Neural cell (in vitro differentiated cells): ENCODE results near the gene CNTNAP2. TPM values are rescaled to one million over a fixed set of nuclear protein-coding genes. Genes with fewer than 3 reads are reported as not detected.

Source experiments
- H2AFZ ChIP-seq: fragments of 200-600, 300-800 bp; sonication (generic), shearing (Covaris generic); 2 replicates; pipeline ENCODE4 v1.6.0; 2014; ENCODE audit warnings: low read depth, mild to moderate bottlenecking, antibody characterized with exemption, low read length, moderate library complexity
- H3F3A ChIP-seq: fragments of 200-600 bp; shearing (Covaris generic); 2 replicates; pipeline ENCODE4 v1.6.1; 2016; ENCODE audit warnings: mild to moderate bottlenecking, moderate library complexity, mixed read lengths, antibody characterized with exemption, low read length; ENCODE audit not compliant: insufficient read depth, poor library complexity, severe bottlenecking
- H3K27ac ChIP-seq: fragments of 200-600, 300-800 bp; sonication (generic), shearing (Covaris generic); 2 replicates; pipeline ENCODE4 v1.5.1; 2014; ENCODE audit warnings: mild to moderate bottlenecking, low read length, moderate library complexity
- H3K27me3 ChIP-seq: fragments of 300-800, 200-600 bp; sonication (generic), shearing (Covaris generic); 2 replicates; pipeline ENCODE4 v1.6.0; 2014; ENCODE audit warnings: mild to moderate bottlenecking, low read depth, low read length, moderate library complexity; ENCODE audit not compliant: insufficient read depth
- H3K36me3 ChIP-seq: fragments of 300-800, 200-600 bp; sonication (generic), shearing (Covaris generic); 2 replicates; pipeline ENCODE4 v1.5.1; 2014; ENCODE audit warnings: mild to moderate bottlenecking, antibody characterized with exemption, low read length, moderate library complexity; ENCODE audit not compliant: insufficient read depth
- H3K4me2 ChIP-seq: fragments of 300-800, 200-600 bp; sonication (generic), shearing (Covaris generic); 2 replicates; pipeline ENCODE4 v1.6.0; 2014; ENCODE audit warnings: mild to moderate bottlenecking, low read length
- H3K4me3 ChIP-seq: fragments of 300-800, 200-600 bp; sonication (generic), shearing (Covaris generic); 2 replicates; pipeline ENCODE4 v1.5.1; 2014; ENCODE audit warnings: mild to moderate bottlenecking, low read length, moderate library complexity
- H3K79me2 ChIP-seq: fragments of 200-600 bp; shearing (Covaris generic); replicated peaks from 2 replicates; pipeline ENCODE4 v1.6.0; 2014; ENCODE audit warnings: mild to moderate bottlenecking, low read length, moderate library complexity; ENCODE audit not compliant: insufficient read depth
- H3K9ac ChIP-seq: fragments of 300-800, 200-600 bp; sonication (generic), shearing (Covaris generic); 2 replicates; pipeline ENCODE4 v1.6.1; 2016; ENCODE audit warnings: mild to moderate bottlenecking, low read length, mixed read lengths
- H3K9me2 ChIP-seq: fragments of 200-600 bp; shearing (Covaris generic); 2 replicates; pipeline ENCODE4 v1.6.1; 2016; ENCODE audit warnings: mild to moderate bottlenecking, low read length, mixed read lengths; ENCODE audit not compliant: insufficient read depth
- H3K9me3 ChIP-seq: fragments of 200-600, 300-800 bp; sonication (generic), shearing (Covaris generic); 2 replicates; pipeline ENCODE4 v1.6.1; 2016; ENCODE audit warnings: mild to moderate bottlenecking, mixed run types, low read length, moderate library complexity, mixed read lengths
- H4K20me1 ChIP-seq: fragments of 200-600 bp; shearing (Covaris generic); 2 replicates; pipeline ENCODE4 v1.6.1; 2016; ENCODE audit warnings: mild to moderate bottlenecking, mixed run types; ENCODE audit not compliant: insufficient read depth
- EP300 ChIP-seq: fragments of 450-650 bp; conservative IDR thresholded peaks from 2 replicates; pipeline ENCODE4 v1.6.1; 2014; ENCODE audit warnings: antibody characterized with exemption, mild to moderate bottlenecking, moderate library complexity; ENCODE audit not compliant: poor library complexity, severe bottlenecking
- EZH2 ChIP-seq: fragments of 200-600, 300-800 bp; shearing (Covaris generic), sonication (generic); IDR thresholded peaks from 2 replicates; pipeline ENCODE4 v1.6.1; 2014; ENCODE audit warnings: antibody characterized with exemption, low read length, borderline replicate concordance, mild to moderate bottlenecking; ENCODE audit not compliant: insufficient read depth, poor library complexity, severe bottlenecking
- MXI1 ChIP-seq: fragments of 450-650 bp; conservative IDR thresholded peaks from 2 replicates; pipeline ENCODE4 v1.6.1; 2014; ENCODE audit warnings: antibody characterized with exemption, mild to moderate bottlenecking; ENCODE audit not compliant: poor library complexity, severe bottlenecking
- POLR2AphosphoS5 ChIP-seq: IDR thresholded peaks from 2 replicates; pipeline ENCODE4 v1.6.1; 2012
- RAD21 ChIP-seq: fragments of 450-650 bp; conservative IDR thresholded peaks from 2 replicates; pipeline ENCODE4 v1.6.1; 2014; ENCODE audit warnings: antibody characterized with exemption, mild to moderate bottlenecking, moderate library complexity
- SMC3 ChIP-seq: fragments of 450-650 bp; conservative IDR thresholded peaks from 2 replicates; pipeline ENCODE4 v1.6.1; 2014; ENCODE audit warnings: antibody characterized with exemption, mild to moderate bottlenecking, moderate library complexity; ENCODE audit not compliant: poor library complexity
- TAF1 ChIP-seq: IDR thresholded peaks from 2 replicates; pipeline ENCODE4 v1.6.1; 2012; ENCODE audit warnings: low read depth
- polyA plus RNA-seq: library from polyadenylated mRNA; depleted of rRNA; stranded (reverse); fragments of >200 nt; gene quantifications from 2 replicates; pipeline ENCODE4 v1.2.3, GENCODE V29; 2014
- TF ChIP-seq, protein P1 (sequence below): fragments of 450-650 bp; IDR thresholded peaks from 2 replicates; pipeline ENCODE4 v1.5.1; 2014; ENCODE audit warnings: antibody characterized with exemption, mild to moderate bottlenecking, moderate library complexity; ENCODE audit not compliant: poor library complexity, severe bottlenecking
- TF ChIP-seq, protein P2 (sequence below): IDR thresholded peaks from 2 replicates; pipeline ENCODE4 v1.6.1; 2012; ENCODE audit warnings: borderline replicate concordance

CNTNAP2 gene
- polyA plus RNA-seq, 1 donor from 2014 or later, result 276 TPM

- Histone ChIP-seq H3K4me2 (no peak overlapping the region), H3F3A (no peaks in the 10 kb centered on the region), H3K9me2 (no peaks in the 10 kb centered on the region), H3K36me3 (no peaks in the 10 kb centered on the region), H3K4me3 (no peak overlapping the region), H3K27me3 (no peaks in the 10 kb centered on the region), H4K20me1 (no peaks in the 10 kb centered on the region), H2AFZ (no peak overlapping the region), H3K27ac (no peak overlapping the region), H3K79me2 (no peaks in the 10 kb centered on the region), H3K9ac (no peak overlapping the region), H3K9me3 (no peaks in the 10 kb centered on the region)
- TF ChIP-seq, protein P1, sequence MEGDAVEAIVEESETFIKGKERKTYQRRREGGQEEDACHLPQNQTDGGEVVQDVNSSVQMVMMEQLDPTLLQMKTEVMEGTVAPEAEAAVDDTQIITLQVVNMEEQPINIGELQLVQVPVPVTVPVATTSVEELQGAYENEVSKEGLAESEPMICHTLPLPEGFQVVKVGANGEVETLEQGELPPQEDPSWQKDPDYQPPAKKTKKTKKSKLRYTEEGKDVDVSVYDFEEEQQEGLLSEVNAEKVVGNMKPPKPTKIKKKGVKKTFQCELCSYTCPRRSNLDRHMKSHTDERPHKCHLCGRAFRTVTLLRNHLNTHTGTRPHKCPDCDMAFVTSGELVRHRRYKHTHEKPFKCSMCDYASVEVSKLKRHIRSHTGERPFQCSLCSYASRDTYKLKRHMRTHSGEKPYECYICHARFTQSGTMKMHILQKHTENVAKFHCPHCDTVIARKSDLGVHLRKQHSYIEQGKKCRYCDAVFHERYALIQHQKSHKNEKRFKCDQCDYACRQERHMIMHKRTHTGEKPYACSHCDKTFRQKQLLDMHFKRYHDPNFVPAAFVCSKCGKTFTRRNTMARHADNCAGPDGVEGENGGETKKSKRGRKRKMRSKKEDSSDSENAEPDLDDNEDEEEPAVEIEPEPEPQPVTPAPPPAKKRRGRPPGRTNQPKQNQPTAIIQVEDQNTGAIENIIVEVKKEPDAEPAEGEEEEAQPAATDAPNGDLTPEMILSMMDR, result no peak
- TF ChIP-seq MXI1 (no peak), TAF1 (no peak), SMC3 (no peak), RAD21 (no peak), EP300 (no peak), EZH2 (no peak), POLR2AphosphoS5 (no peak)
These were observed 1362.2 kb downstream of the CNTNAP2 start for GRCh38 chr7:147478796-147479195.

DNA sequence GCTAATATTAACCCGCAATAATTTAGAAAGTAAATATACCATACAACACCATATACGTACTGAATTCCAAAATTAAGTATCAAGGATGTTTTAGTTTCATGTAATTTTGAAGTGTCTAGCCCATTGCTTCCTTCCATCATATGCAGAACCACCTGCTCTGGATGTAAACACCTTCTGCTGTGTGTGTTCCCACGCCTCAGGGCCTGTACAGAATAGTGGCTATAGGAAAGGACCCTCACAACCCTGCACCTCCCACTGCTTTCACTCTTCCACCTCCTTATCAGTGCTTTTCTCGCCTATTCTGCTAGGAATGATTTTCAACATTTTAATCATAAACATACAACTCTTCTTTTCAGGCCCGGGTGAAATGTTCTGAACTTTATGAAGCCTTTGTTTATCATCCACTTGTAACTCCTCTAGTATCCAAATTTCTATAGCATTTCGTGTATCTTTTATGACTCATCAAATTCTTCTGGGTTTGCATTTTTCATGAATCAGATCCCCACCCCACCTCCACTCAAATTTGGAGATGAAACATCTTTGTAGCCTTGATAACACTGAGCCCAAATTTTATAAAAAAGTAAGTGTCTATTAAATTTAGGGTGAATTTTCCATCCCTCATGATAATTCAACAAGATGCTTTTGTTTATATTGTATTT lies 1367.2 kb downstream of the CNTNAP2 start:
- TF ChIP-seq POLR2AphosphoS5 (no peak), EP300 (no peak), TAF1 (no peak), SMC3 (no peak), MXI1 (no peak), RAD21 (no peak), EZH2 (no peak)
- TF ChIP-seq, protein P2, sequence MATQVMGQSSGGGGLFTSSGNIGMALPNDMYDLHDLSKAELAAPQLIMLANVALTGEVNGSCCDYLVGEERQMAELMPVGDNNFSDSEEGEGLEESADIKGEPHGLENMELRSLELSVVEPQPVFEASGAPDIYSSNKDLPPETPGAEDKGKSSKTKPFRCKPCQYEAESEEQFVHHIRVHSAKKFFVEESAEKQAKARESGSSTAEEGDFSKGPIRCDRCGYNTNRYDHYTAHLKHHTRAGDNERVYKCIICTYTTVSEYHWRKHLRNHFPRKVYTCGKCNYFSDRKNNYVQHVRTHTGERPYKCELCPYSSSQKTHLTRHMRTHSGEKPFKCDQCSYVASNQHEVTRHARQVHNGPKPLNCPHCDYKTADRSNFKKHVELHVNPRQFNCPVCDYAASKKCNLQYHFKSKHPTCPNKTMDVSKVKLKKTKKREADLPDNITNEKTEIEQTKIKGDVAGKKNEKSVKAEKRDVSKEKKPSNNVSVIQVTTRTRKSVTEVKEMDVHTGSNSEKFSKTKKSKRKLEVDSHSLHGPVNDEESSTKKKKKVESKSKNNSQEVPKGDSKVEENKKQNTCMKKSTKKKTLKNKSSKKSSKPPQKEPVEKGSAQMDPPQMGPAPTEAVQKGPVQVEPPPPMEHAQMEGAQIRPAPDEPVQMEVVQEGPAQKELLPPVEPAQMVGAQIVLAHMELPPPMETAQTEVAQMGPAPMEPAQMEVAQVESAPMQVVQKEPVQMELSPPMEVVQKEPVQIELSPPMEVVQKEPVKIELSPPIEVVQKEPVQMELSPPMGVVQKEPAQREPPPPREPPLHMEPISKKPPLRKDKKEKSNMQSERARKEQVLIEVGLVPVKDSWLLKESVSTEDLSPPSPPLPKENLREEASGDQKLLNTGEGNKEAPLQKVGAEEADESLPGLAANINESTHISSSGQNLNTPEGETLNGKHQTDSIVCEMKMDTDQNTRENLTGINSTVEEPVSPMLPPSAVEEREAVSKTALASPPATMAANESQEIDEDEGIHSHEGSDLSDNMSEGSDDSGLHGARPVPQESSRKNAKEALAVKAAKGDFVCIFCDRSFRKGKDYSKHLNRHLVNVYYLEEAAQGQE, result no peak
- TF ChIP-seq, protein P1, result no peak
- H2AFZ ChIP-seq, result no peak overlapping the region
- no peaks in the 10 kb centered on the region for H3K79me2 ChIP-seq

More for the DNA sequence above, 1367.2 kb downstream of the CNTNAP2 start:
- Histone ChIP-seq H3K27ac (no peak overlapping the region), H3K4me2 (no peak overlapping the region), H3K36me3 (no peaks in the 10 kb centered on the region), H3K4me3 (no peak overlapping the region), H3K27me3 (no peaks in the 10 kb centered on the region), H3K9ac (no peak overlapping the region), H3K9me2 (no peaks in the 10 kb centered on the region), H3F3A (no peaks in the 10 kb centered on the region), H3K9me3 (no peaks in the 10 kb centered on the region), H4K20me1 (no peaks in the 10 kb centered on the region)
